HepG2 (cell line): Measurements from ENCODE around the gene COMP. TPM values are rescaled to one million over a fixed set of nuclear protein-coding genes. Genes with fewer than 3 reads are reported as not detected.

Source experiments
- ATM ChIP-seq: fragments of 450-650 bp; IDR thresholded peaks from 2 replicates; pipeline ENCODE4 v1.7.1; 2017; ENCODE audit warnings: mild to moderate bottlenecking, borderline replicate concordance
- SRSF4 ChIP-seq: fragments of 200-400 bp; formaldehyde crosslinking; IDR thresholded peaks from one replicate; pipeline ENCODE4 v1.6.1; 2018; ENCODE audit warnings: mild to moderate bottlenecking, low read depth, low read length, moderate library complexity; ENCODE audit not compliant: poor library complexity, severe bottlenecking
- YEATS4 ChIP-seq: sonication (generic); formaldehyde crosslinking; IDR thresholded peaks from 2 replicates; pipeline ENCODE4 v1.4.0; 2020; ENCODE audit warnings: missing genetic modification reagents, borderline replicate concordance
- ZBTB21 ChIP-seq: sonication (generic); formaldehyde crosslinking; IDR thresholded peaks from 2 replicates; pipeline ENCODE4 v1.4.0; 2020; ENCODE audit warnings: missing genetic modification reagents
- ZKSCAN1 ChIP-seq: fragments of 150-350 bp; IDR thresholded peaks from 2 replicates; pipeline ENCODE4 v1.6.1; 2014; ENCODE audit warnings: low read length
- polyA plus RNA-seq, 8 experiments: library from polyadenylated mRNA; depleted of rRNA in 3 of 8; stranded (reverse) in 7 of 8; unstranded in 1 of 8; fragments of >200 nt; fragmentation: Illumina TruSeq in 4 of 8; extraction: Trizol in 4 of 8; gene quantifications; 2 replicates each; pipeline versions ENCODE4 v1.2.1 to v1.2.3, GENCODE V29; 2011 to 2016; ENCODE audit warnings: low read depth in 4 of 8, missing spikeins in 1 of 8, mixed read lengths in 1 of 8; ENCODE audit not compliant: insufficient read depth in 1 of 8
- total RNA-seq, 5 experiments: library from RNA; depleted of rRNA; stranded (reverse); fragments of >200 nt; fragmentation: Illumina TruSeq; extraction: Trizol; gene quantifications; 2 replicates each; pipeline ENCODE4 v1.2.3, GENCODE V29; 2016; ENCODE audit warnings: low read depth in 1 of 5
- TF ChIP-seq, protein P1 (sequence below): IDR thresholded peaks from 2 replicates; pipeline ENCODE4 v1.6.1; 2016; ENCODE audit warnings: low read depth, control low read depth
- TF ChIP-seq, protein P2 (sequence below): sonication (generic); formaldehyde crosslinking; IDR thresholded peaks from 2 replicates; pipeline ENCODE4 v1.4.0; 2020; ENCODE audit warnings: missing genetic modification reagents
- TF ChIP-seq, protein P3 (sequence below): sonication (generic); formaldehyde crosslinking; IDR thresholded peaks from 2 replicates; pipeline ENCODE4 v1.8.0; 2022; ENCODE audit warnings: missing genetic modification reagents, mild to moderate bottlenecking, borderline replicate concordance
- TF ChIP-seq, protein P4 (sequence below): sonication (generic); formaldehyde crosslinking; IDR thresholded peaks from 2 replicates; pipeline ENCODE4 v1.4.0; 2020; ENCODE audit warnings: missing genetic modification reagents
- TF ChIP-seq, protein P5 (sequence below): sonication (generic); formaldehyde crosslinking; IDR thresholded peaks from 2 replicates; pipeline ENCODE4 v1.8.0; 2022; ENCODE audit warnings: mild to moderate bottlenecking, missing genetic modification reagents, moderate library complexity
- TF ChIP-seq, protein P6 (sequence below): IDR thresholded peaks from 2 replicates; pipeline ENCODE4 v1.6.1; 2018; ENCODE audit warnings: missing genetic modification reagents, mild to moderate bottlenecking, missing compliant biosample characterization
- TF ChIP-seq, protein P7 (sequence below): sonication (generic); formaldehyde crosslinking; IDR thresholded peaks from 2 replicates; pipeline ENCODE4 v1.5.1; 2020; ENCODE audit warnings: mild to moderate bottlenecking, missing genetic modification reagents, moderate library complexity

Gene COMP
- total and polyA plus RNA-seq, 2 of the 13 experiments (the other 11 are each of a cell fraction or from before 2014, with no cell fraction given), result 0.04 to 0.13 TPM

DNA sequence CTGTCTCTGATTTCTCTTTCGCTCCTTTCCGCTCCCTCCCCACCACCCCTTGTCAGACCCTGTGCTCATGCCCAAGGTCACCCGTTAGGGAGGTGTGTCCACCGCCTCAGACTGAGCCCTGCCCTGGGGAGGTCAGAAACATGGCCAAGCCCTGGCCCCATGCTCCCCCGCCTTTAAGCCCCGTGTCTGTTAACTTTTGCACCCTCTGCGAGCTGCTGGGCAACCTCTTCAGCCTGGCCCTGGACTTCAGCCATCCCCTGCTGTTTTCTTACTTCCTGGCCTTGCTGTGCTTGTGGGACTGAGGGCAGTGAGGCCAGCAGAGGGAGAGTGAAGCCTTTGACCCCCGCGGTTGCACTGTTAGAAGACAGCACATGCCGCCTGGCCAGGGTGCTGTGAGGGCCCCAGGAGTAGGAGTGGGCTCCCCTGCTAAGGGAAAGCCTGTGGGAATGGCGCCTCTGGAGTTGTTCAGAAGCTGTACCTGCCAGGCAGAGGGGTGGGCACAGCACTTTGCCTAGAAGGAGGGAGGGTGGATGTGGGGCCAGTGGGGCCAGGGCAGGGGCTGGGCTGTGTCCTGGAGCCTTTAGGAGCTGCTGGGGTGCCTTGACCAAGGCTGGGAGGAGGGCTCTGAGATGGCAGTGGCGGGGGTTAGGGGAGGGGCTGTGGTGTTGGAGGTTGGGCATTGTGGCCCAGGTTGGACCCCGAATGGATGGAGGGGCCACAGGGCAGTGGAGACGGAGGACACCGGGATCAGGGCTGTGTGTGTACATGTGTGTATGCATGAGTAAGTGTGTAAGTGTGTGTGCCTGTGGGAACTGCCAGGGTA is 48.6 kb upstream of the COMP start (continued):
- TF ChIP-seq, protein P1, sequence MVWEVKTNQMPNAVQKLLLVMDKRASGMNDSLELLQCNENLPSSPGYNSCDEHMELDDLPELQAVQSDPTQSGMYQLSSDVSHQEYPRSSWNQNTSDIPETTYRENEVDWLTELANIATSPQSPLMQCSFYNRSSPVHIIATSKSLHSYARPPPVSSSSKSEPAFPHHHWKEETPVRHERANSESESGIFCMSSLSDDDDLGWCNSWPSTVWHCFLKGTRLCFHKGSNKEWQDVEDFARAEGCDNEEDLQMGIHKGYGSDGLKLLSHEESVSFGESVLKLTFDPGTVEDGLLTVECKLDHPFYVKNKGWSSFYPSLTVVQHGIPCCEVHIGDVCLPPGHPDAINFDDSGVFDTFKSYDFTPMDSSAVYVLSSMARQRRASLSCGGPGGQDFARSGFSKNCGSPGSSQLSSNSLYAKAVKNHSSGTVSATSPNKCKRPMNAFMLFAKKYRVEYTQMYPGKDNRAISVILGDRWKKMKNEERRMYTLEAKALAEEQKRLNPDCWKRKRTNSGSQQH, result peak; percentile 80
- TF ChIP-seq ATM, result no peak
- TF ChIP-seq, protein P2, sequence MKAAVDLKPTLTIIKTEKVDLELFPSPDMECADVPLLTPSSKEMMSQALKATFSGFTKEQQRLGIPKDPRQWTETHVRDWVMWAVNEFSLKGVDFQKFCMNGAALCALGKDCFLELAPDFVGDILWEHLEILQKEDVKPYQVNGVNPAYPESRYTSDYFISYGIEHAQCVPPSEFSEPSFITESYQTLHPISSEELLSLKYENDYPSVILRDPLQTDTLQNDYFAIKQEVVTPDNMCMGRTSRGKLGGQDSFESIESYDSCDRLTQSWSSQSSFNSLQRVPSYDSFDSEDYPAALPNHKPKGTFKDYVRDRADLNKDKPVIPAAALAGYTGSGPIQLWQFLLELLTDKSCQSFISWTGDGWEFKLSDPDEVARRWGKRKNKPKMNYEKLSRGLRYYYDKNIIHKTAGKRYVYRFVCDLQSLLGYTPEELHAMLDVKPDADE, result no peak
- TF ChIP-seq ZBTB21 (CRISPR knock-in tag), result no peak
- TF ChIP-seq SRSF4, result no peak
- TF ChIP-seq, protein P3, sequence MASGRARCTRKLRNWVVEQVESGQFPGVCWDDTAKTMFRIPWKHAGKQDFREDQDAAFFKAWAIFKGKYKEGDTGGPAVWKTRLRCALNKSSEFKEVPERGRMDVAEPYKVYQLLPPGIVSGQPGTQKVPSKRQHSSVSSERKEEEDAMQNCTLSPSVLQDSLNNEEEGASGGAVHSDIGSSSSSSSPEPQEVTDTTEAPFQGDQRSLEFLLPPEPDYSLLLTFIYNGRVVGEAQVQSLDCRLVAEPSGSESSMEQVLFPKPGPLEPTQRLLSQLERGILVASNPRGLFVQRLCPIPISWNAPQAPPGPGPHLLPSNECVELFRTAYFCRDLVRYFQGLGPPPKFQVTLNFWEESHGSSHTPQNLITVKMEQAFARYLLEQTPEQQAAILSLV, result peak; percentile 84; the same call in 1 of the 2 replicates
- TF ChIP-seq, protein P4, sequence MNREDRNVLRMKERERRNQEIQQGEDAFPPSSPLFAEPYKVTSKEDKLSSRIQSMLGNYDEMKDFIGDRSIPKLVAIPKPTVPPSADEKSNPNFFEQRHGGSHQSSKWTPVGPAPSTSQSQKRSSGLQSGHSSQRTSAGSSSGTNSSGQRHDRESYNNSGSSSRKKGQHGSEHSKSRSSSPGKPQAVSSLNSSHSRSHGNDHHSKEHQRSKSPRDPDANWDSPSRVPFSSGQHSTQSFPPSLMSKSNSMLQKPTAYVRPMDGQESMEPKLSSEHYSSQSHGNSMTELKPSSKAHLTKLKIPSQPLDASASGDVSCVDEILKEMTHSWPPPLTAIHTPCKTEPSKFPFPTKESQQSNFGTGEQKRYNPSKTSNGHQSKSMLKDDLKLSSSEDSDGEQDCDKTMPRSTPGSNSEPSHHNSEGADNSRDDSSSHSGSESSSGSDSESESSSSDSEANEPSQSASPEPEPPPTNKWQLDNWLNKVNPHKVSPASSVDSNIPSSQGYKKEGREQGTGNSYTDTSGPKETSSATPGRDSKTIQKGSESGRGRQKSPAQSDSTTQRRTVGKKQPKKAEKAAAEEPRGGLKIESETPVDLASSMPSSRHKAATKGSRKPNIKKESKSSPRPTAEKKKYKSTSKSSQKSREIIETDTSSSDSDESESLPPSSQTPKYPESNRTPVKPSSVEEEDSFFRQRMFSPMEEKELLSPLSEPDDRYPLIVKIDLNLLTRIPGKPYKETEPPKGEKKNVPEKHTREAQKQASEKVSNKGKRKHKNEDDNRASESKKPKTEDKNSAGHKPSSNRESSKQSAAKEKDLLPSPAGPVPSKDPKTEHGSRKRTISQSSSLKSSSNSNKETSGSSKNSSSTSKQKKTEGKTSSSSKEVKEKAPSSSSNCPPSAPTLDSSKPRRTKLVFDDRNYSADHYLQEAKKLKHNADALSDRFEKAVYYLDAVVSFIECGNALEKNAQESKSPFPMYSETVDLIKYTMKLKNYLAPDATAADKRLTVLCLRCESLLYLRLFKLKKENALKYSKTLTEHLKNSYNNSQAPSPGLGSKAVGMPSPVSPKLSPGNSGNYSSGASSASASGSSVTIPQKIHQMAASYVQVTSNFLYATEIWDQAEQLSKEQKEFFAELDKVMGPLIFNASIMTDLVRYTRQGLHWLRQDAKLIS, result 0 out of 2 replicates have a peak, but pooled peaks have one; percentile 62
- TF ChIP-seq, protein P5, sequence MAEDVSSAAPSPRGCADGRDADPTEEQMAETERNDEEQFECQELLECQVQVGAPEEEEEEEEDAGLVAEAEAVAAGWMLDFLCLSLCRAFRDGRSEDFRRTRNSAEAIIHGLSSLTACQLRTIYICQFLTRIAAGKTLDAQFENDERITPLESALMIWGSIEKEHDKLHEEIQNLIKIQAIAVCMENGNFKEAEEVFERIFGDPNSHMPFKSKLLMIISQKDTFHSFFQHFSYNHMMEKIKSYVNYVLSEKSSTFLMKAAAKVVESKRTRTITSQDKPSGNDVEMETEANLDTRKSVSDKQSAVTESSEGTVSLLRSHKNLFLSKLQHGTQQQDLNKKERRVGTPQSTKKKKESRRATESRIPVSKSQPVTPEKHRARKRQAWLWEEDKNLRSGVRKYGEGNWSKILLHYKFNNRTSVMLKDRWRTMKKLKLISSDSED (CRISPR knock-in tag), result no peak
- TF ChIP-seq ZKSCAN1, result 0 out of 2 replicates have a peak, but pooled peaks have one; percentile 26
- TF ChIP-seq, protein P6, sequence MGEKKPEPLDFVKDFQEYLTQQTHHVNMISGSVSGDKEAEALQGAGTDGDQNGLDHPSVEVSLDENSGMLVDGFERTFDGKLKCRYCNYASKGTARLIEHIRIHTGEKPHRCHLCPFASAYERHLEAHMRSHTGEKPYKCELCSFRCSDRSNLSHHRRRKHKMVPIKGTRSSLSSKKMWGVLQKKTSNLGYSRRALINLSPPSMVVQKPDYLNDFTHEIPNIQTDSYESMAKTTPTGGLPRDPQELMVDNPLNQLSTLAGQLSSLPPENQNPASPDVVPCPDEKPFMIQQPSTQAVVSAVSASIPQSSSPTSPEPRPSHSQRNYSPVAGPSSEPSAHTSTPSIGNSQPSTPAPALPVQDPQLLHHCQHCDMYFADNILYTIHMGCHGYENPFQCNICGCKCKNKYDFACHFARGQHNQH (CRISPR knock-in tag), result peak; percentile 91
- TF ChIP-seq YEATS4 (CRISPR knock-in tag), result peak; percentile 82
- TF ChIP-seq, protein P7, sequence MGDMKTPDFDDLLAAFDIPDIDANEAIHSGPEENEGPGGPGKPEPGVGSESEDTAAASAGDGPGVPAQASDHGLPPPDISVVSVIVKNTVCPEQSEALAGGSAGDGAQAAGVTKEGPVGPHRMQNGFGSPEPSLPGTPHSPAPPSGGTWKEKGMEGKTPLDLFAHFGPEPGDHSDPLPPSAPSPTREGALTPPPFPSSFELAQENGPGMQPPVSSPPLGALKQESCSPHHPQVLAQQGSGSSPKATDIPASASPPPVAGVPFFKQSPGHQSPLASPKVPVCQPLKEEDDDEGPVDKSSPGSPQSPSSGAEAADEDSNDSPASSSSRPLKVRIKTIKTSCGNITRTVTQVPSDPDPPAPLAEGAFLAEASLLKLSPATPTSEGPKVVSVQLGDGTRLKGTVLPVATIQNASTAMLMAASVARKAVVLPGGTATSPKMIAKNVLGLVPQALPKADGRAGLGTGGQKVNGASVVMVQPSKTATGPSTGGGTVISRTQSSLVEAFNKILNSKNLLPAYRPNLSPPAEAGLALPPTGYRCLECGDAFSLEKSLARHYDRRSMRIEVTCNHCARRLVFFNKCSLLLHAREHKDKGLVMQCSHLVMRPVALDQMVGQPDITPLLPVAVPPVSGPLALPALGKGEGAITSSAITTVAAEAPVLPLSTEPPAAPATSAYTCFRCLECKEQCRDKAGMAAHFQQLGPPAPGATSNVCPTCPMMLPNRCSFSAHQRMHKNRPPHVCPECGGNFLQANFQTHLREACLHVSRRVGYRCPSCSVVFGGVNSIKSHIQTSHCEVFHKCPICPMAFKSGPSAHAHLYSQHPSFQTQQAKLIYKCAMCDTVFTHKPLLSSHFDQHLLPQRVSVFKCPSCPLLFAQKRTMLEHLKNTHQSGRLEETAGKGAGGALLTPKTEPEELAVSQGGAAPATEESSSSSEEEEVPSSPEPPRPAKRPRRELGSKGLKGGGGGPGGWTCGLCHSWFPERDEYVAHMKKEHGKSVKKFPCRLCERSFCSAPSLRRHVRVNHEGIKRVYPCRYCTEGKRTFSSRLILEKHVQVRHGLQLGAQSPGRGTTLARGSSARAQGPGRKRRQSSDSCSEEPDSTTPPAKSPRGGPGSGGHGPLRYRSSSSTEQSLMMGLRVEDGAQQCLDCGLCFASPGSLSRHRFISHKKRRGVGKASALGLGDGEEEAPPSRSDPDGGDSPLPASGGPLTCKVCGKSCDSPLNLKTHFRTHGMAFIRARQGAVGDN (CRISPR knock-in tag), result peak; percentile 98
